ENCODE measurements around the gene IRX4.

The IRX4 gene

DNA sequence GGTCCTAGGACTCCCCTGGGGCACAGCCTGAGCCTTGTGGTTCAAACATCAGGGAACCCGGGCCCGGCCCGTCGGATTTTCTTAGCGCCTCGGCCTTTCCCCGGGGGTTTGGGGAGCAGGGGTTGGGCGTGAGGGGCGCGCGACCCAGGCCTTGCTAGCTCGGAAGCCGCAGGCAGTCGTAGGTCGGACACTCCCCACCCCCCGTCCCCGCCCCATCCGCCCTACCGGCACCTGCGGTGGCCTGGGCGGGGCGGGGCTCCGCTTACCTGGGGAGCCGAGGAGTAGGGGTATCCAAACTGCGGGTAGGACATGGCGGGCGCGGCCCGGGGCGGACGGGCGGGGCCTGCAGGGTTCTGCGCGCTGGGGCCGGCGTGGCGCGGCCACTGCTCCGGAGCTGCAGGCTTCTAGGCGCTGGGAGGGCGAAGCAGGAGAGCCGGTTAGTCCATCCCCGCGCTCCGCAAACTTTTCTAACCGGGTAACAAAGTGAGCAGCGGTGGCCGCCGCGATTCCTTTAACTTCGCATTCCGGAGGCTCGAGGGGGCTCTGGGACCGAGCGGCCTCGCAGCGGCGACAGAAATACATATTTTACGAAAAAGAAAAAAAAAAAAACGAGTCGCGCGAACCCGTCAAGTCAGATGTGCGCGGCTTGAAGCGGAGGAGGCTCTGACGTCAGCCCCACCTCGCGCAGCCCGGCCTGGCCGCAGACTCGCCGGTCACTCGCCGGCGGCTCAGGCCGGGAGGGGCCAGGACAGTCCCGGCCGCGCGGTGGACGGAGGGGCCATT is at the start of gene IRX4:
Gene IRX4 (minus strand): TSS at position 589 of the 783 bp plus-strand sequence. CDS start 278 bp downstream, at position 311.
- in situ Hi-C loops (cut with MboI; ENCODE audit: low sequenced_read_pairs): no loop called here

DNA sequence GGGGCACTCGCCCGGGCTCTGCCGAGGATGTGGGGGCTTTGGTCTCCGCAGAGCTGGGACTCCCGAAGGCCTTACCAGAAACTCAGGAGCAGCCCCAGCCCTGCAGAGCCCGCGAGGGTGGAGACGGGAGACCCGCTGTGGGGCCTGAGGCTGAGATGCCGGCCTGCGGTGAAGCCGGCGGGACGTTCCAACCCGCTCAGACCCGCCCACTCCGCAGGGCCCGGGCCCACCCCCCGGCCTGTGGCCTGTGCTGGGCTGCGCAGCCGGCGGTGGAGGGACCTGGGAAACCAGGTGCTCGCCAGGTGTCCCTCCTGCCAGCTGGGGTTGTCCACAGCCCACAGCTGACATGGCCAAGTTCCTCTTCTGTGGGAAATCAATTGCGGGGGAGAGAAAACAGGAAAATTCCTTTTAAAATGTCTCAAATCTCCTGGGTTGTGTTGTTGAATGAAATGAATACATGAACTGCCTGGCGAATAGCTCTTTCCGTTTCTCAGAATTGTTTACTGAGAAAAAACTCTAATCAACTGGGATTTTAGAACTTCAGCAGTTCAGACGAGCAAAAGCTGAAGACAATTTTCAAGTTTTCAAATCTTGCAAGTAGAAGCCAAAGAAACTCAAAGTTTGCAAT is 49.0 kb upstream of the IRX4 start:
- in situ Hi-C loops (cut with MboI; ENCODE audit: low sequenced_read_pairs): no loop called here

DNA sequence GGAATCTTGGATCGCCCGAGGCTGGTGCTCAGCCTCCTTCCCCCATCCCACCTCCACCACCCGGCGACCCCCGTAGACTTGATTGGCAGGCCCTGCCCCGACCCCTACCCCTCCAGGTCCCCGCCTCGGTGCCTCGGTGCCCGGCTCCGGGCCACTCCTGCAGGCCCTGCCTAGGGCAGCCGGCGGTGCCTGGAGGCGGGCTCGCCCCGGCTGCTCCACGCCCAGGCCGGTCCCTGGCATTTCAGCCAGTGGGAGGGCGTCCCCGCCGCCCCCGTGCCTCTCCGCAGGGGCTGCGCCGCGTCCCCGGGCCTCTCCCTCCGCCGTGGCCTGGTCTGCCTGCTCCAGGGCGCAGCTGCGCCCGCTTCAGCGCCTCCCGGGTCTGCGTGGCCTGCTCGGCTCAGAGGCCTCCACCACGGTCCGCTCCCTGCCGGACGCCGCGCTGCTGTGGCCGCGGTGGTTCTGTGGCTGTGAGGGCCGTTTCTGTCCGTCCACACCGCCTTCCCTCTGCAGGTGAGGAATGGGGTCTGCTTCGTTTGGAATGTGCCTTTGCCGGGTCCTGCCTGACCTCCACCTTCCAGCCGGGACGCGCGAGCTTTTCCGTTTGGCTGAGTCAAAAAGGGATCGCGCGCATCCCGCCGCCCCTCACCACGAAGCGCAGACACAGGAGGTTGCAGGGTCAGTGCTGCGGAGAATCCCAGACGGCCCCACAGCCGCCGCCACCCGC is 48.3 kb upstream of the IRX4 start:
- in situ Hi-C loops (cut with MboI; ENCODE audit: low sequenced_read_pairs): no loop called here

DNA sequence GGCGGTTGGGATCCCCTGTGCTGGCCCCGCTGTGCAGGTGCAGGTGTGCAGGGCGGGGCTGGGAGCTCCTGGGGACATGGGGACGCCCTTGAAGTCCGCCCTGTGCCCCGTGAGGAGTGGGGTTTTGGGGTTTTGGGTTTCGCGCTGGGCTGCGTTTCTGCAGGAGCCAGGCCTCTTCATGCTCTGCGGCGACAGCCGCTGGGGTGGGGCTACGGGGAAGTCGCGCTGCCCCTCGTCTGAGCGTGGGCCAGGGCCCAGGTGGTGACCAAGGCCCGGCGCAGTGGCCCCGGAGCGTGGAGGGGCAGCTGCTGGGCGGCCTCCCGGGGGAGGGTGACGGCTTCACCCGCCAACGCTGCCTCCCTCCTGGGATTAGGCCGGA is 47.8 kb upstream of the IRX4 start:
- in situ Hi-C loops (cut with MboI; ENCODE audit: low sequenced_read_pairs): no loop called here

DNA sequence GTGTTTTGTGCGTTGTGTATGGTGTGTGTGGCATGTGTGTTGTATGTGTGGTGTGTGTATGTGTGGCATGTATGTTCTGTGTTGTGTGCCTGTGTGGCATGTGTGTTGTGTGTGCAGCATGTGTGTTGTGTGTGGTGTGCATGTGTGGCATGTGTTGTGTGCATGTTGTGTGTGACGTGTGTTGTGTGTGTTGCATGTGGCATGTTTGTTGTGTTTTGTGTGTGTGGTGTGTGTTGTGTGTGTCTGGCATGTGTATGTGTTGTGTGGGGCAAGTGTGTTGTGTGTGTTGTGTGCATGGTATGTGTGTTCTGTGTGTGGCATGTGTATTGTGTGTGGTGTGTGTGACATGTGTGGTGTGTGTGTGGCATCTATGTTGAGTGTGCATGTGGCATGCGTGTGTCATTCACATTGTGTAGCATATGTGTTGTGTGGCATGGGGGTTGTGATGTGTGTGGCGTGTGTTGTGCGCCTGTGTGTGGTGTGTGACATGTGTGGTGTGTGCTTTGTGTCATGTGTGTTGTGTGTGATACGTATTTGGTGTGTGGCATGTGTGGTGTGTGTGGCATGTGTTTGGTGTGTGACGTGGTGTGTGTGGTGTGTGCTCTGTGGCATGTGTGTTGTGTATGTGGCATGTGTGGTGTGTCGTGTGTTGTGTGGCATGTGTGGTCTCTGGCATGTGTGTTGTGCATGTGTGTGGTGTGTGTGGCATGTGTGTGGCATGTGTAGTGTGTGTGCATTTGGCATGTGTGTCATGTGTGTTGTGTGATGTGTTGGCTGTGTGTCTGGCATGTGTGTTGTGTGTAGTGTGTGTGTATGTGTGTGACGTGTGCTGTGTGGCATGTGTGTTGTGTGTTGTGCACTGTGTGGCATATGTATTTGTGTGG is 46.6 kb upstream of the IRX4 start:
- in situ Hi-C loops (cut with MboI; ENCODE audit: low sequenced_read_pairs): no loop called here

DNA sequence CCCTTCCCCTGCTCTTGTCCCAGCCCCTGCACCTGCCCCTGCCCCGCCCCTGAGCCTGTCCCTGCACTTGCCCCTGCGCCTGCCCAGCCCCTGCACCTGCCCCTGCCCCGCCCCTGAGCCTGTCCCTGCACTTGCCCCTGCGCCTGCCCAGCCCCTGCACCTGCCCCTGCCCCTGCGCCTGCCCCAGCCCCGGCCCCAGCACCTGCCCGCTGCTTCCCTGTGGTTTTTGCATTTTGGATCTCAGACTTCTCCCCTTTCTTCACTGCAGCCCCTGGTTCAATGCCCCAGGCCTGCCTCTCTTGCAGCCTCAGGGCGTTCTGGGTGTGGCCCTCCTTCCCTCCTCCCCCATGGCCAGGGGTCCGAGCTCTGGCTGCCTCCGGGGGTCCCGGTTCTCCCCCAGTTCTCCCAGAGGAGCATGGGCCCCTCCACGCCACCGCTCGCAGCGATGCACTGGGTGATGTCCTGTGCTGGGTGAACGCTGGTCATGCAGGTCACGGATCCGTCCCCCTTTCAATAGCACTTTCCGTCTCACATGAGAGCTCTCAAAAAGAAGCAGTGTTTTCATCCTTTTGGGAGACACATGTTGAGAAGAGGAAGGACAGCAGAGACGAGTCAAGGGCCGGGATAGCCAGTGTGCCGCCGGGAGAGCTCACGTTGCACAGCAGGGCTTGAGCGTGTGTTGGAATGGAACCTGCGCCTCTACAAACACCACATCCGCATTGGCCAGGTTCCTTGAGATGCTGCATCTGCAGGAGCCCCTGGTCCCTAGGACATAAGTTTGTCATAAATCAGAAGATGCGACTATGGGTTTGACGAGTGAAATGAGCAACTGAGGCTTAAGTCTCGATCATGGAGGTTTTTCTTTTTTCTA is 44.0 kb upstream of the IRX4 start:
- in situ Hi-C loops (cut with MboI; ENCODE audit: low sequenced_read_pairs): no loop called here

DNA sequence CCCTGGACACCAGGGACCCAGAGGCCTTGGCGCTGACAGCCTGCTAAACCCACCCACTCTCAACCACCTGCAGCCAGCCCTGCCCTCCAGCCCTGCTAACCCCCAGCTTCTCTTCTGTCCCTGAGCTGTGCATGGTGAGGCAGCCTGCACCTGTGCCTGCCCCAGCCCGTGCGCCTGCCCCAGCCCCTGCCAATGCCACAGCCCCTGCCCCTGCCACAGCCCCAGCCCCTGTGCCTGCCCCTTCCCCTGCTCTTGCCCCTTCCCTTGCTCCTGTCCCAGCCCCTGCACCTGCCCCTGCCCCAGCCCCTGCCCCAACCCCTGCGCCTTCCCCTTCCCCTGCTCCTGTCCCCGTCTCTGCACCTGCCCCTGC is 43.3 kb upstream of the IRX4 start:
- in situ Hi-C loops (cut with MboI; ENCODE audit: low sequenced_read_pairs): no loop called here

DNA sequence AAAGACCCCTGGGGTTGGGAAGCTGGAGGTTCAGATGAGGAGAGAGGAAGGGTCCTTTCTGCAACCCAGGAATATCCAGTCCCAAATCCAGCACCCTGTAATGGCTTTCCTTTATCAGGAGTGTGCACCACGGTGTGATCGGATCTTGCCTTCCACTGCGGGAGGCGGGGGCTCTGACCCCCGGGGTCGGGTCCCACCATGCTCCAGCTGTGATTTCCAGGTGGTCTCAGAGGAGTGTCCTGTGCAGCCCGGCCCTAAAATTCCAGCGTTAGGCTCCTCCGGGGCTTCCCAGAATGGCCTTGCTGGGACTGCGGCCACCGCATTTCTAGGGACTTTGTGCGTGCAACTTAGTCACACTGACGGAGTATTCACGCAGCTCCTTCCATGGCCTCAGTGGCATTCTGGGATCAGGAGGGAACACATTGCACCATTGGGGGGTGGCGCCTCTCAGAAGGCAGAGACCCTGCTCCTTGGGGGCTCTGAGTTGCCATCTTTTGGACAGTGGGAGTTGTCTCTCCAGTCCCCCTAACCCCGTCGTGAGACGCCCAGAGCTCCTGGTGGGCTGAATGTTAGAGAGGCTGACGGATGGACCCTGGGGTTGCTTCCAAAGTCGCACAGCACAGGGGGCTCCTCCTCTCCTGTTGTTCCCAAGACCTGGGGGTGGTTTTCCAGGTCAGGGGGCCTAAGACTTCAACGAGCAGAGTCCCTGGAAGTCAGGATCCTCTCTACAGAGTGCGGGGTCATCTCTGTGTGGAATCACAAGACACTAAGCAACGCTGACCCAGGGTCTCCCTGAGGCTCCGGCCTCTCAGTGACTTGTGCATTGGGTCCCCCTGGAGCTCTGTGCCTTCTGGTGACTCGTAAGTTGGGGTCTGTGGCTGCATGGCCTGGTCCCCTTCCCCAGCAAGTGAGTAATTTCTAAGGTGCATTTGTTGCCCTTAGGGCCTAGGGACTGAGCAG is 42.7 kb upstream of the IRX4 start:
- in situ Hi-C loops (cut with MboI; ENCODE audit: low sequenced_read_pairs): no loop called here

DNA sequence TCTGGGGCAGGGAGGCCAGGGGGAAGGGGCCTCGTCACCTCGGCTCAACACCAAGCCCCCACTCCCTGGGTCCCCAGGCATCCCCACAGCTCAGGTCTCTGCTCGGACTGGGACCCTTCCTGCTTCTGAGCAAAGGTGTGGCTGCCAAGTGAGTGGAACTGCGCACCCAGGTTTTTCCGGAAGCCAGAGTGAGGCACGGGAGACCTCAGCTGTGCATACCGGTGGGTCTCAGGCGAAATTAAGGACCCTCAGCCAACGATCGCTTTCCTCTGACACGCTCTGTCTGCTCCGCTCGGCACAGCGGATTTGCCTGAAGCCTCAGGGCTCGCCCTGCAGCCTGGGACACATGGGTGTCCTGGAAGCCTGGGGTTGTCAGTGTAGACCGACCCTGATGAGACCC is 41.0 kb upstream of the IRX4 start:
- in situ Hi-C loops (cut with MboI; ENCODE audit: low sequenced_read_pairs): no loop called here

DNA sequence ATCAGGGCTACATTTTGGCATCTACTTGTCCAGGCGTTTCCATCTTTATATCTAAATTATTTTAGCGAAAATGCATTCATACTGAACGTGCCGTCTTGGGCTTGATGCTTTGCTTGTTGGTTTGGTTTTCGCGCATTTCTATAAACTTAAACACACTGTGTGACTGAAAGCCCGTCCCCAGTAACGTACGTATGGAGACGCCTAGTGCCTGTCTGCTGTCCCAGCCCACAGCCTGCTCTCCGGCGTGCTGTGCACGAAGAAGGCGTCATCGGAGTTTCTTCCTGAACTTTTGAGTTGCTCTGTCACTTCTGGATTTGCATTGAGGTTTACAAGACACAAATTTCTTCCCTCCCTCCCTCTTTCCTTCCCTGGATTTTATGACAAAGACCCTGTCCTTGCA is 40.6 kb upstream of the IRX4 start:
- in situ Hi-C loops (cut with MboI; ENCODE audit: low sequenced_read_pairs): no loop called here

DNA sequence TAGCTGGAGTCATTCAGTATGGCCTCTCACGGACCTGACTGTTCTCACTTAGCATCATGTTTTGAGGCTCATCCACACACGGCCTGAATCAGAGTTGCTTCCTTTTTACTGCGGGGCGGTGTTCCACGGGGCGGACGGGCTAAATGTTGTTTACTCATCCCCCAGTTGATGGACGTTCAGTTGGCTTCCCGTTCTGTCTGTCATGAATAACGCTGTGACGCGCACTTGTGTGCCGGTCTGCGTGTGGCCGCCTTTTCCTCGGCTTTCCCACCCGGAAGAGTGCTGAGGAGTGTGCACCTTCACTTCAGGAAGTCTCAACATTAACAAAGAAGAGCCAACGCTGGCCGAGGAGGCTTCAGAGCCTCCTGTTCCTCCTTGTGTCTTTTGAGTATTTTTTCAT is 39.0 kb upstream of the IRX4 start:
- in situ Hi-C loops (cut with MboI; ENCODE audit: low sequenced_read_pairs): no loop called here

DNA sequence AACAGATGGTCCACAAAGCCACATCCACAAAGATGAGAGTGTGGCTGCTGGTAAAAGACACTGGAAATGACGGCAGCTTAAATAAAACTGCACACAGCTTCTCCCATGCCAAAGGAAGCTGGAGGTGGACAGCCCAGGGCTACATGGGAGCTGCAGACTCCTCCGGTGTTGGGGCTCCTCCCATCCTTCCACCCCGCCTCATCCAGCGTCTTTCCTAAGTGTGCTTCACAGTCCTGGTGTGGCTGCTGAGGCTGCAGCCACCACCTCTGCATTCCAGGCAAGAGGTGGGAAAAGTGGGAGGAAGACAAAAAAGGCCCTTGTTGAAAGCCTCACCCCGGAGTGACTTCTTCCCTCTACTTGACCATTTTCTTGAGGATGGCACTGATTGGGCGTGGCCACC is 37.0 kb upstream of the IRX4 start:
- in situ Hi-C loops (cut with MboI; ENCODE audit: low sequenced_read_pairs): no loop called here

DNA sequence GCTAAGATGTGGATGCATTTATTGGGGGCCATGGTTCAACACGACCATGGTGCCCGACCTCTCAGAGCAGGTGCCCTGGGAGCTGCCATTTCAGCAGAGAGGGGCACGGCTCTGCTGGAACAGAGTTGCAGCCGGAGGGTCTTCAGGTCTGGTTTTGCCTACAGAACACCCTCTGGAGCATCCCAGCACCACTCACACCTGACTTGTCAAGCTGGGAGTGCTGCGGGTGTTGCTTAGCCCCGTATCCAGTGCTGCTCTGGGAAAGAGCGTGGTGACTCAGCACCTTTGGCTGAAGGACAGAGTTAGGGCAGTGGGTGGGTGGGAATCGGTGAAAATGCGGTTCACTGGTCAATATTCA is 36.5 kb upstream of the IRX4 start:
- in situ Hi-C loops (cut with MboI; ENCODE audit: low sequenced_read_pairs): no loop called here

DNA sequence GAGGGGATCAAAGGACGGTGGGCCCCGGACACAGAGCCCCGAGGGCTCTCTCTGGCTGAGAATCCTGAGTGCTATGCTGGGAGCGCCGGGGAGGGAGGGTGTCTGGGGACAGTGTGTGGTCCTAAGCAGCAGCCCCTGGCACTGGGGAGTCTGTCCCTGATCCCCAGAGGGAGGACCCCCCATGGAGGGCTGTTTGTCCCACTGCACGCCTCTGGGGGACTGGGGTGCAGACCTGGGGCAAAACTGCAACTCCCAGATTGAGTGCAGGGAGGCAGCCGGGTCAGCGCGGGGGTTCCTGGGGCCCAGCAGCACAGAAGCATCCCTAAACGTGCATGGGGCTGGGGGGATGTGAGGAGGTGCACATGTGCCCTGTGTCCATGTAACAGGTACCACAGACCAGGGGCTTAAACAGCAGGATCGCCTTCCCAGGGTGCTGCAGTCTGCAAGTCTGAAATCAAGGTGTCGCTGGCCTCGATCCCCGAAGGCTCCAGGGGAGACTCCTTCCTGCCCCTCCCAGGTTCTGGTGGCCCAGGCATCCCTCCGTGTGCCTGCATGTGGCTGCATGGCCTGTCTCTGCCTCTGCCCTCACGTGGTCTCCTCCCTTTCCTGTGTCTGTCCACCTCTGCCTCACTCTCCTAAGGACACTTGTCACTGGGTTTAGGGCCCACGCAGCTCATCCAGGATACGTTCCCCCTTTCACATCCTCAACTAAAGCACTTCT is 35.9 kb upstream of the IRX4 start:
- in situ Hi-C loops (cut with MboI; ENCODE audit: low sequenced_read_pairs): no loop called here

DNA sequence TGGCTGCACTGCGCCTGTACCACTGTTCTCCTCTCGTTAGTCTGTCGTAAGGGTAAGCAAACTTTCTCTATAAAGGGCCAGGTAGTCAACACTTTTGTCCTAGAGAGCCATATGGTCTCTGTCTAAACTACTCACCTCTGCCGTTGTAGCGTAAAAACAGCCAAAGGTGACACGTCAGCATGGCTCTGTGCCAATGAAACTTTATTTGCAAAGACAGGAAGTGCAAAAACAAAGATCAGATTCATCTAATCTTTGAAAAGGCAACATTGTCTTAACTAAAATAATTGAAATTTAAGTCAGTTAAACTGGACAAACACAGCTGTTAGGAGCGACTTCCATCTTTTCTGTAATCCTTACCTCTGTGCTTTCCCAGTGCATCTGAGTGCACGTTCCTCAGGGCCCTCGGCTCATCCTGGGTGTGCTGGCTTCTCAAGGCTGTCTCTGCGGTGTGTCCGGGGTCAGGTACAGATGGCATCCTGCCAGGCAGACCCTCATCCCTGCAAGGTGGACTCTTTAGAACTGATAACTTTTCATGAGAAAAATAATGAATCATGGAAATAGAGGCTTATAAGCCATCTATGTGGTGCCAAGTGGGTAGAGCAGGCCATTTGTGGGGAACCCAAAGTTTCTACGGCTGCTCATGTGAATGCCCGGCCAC is 35.2 kb upstream of the IRX4 start:
- in situ Hi-C loops (cut with MboI; ENCODE audit: low sequenced_read_pairs): no loop called here

DNA sequence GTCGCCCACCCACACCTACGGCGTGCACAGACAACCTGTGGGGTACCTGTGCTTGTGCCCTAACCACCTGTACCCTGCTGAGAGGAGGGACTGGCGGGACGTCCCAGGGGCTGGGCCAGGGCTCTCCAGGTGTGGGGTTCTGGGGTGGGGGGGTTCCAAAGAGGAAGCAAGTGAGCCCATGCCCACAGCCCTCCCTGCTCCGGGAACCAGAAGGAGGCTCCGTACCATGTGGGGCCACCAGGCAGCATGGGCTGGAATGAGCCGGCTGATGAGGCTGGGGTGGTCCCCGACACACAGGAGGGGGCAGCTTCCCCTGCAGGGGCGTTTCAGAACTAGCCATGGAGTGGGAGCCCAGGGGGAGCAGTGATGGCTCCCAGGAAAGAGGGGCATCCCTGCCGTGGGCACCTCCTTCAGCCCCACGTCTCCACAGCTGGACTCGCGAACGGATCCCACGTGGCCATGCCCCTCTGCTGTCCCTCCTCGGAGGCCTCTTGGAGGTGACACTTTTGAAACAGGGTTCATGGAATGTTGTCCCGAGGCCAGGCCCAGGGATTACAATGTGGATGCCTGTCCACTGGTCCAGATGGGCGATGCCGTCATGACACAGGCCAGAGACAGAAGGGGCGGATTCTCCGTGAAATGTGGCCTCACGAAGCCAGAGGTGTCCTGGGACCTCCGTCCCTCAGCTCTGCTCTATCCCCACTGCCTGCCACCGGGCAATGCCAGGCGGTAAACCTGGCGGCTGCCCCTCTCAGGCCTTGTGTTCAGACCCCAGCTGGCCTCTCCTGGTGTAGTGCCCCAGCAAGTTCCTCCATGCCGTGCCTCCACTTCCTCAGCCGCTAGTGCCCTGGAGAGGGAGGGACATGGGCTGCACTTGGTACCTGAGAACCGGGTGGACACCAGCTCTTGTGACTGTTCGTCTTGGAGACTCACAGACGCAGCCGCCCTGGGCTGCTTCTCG is 33.6 kb upstream of the IRX4 start:
- in situ Hi-C loops (cut with MboI; ENCODE audit: low sequenced_read_pairs): no loop called here

DNA sequence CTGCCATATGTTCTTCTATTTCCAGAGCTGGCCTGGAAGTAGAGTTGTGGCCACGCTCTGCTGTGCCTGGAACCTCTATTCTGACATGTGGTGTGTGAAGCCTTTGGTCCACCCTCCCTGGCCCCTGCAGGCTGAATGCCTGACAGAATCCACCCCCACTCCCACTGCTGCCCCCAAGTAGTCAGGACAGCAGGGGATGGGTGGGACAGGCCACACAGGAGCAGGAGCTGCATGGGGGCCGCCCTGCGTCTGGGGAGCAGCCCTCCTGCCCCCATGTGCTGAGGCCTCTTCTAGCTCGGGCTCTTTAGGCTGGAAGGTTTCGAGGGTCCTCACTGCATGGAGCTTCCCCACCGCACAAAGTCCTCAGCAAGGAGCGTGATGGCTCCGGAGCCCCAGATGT is 32.6 kb upstream of the IRX4 start:
- in situ Hi-C loops (cut with MboI; ENCODE audit: low sequenced_read_pairs): no loop called here

All from HL-60/S4 (cell line).